ENCODE data around the gene DNAJA2. TPM values are rescaled to one million over a fixed set of nuclear protein-coding genes. Genes with fewer than 3 reads are reported as not detected.

The DNAJA2 gene
- total RNA-seq, 4 donors from 2014 or later = 55.6 to 86.0 (median 62.1) TPM

DNA sequence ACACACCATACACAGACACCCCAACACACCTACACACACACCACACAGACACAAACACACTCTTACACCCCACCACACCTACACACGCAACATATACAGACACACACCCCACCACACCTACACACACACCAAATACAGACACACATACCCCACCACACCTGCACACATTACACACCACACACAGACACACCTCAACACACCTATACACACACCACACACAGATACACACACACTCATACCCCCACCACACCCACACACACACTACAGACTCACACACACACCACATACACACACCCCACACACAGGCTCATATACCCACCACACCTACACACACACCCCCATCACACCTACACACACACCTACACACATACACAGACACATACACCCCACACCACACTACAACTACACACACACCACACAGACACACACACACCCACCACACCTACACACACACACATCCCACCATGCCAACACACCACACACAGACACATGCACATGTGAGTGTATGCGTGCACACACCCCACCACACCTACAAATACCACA, 57.9 kb downstream of the DNAJA2 start:
- intact Hi-C loops (cut with DNase I) = no loop called here
- Histone ChIP-seq H3K27ac (no peak overlapping the region), H3K27me3 (no peaks in the 10 kb centered on the region), H3K4me1 (peaks cover 0 to 12% of the 10 kb centered on the region in 2 donors), H3K36me3 (no peaks in the 10 kb centered on the region), H3K4me3 (replicated peaks in 1 of 3) (no peak overlapping the region), H3K9me3 (no peaks in the 10 kb centered on the region)
- no peak for DNase-seq
- TF ChIP-seq, protein P1, sequence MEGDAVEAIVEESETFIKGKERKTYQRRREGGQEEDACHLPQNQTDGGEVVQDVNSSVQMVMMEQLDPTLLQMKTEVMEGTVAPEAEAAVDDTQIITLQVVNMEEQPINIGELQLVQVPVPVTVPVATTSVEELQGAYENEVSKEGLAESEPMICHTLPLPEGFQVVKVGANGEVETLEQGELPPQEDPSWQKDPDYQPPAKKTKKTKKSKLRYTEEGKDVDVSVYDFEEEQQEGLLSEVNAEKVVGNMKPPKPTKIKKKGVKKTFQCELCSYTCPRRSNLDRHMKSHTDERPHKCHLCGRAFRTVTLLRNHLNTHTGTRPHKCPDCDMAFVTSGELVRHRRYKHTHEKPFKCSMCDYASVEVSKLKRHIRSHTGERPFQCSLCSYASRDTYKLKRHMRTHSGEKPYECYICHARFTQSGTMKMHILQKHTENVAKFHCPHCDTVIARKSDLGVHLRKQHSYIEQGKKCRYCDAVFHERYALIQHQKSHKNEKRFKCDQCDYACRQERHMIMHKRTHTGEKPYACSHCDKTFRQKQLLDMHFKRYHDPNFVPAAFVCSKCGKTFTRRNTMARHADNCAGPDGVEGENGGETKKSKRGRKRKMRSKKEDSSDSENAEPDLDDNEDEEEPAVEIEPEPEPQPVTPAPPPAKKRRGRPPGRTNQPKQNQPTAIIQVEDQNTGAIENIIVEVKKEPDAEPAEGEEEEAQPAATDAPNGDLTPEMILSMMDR (IDR thresholded peaks at IDR 0.05) = no peak
- TF ChIP-seq POLR2A (IDR thresholded peaks at IDR 0.05) = no peak
- 96 to 98% methylated on average over 2 of the region's 2 CpGs for WGBS, 2 donors

DNA sequence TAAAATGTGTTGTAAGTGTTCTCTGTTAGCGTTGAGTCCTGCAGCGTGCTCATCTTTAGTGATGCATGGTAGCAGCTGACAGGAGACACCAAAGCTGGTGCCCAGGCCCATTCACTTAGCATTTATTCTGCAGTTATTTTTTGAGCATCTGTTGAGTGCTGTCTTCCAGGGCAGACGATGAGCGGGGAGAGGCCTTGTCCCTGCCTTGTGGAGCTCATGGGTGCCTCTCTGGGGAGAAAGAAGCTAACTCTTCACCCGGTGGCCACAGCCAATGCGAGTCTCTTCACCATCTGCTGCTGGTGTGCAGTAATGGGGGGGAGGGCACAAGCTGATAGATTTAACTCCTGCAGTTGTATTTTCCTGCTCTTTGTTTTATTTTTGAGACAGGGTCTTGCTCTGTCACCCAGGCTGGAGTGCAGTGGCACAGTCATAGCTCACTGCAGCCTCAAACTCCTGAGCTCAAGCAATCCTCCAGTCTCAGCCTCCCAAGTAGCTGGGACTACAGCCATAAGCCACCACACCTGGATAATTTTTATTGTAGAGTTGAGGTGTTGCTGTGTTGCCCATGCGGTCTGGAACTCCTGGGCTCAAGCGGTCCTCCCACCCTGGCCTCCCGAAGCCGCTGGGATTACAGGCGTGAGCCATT, 58.8 kb downstream of the DNAJA2 start:
- DNase-seq = no peak
- intact Hi-C loops (cut with DNase I) = no loop called here
- no peaks in the 10 kb centered on the region for H3K27me3 ChIP-seq
- no peak for TF ChIP-seq POLR2A (IDR thresholded peaks at IDR 0.05)
- TF ChIP-seq, protein P1 (IDR thresholded peaks at IDR 0.05) = no peak
- H3K4me3 ChIP-seq (replicated peaks in 1 of 3) = no peak overlapping the region
- H3K9me3 ChIP-seq = no peaks in the 10 kb centered on the region
- no peaks in the 10 kb centered on the region for H3K36me3 ChIP-seq
- H3K4me1 ChIP-seq = peaks cover 0 to 9% of the 10 kb centered on the region in 2 donors
- H3K27ac ChIP-seq = no peak overlapping the region
- WGBS, 2 donors = 95 to 98% methylated on average over 11 of the region's 11 CpGs

DNA sequence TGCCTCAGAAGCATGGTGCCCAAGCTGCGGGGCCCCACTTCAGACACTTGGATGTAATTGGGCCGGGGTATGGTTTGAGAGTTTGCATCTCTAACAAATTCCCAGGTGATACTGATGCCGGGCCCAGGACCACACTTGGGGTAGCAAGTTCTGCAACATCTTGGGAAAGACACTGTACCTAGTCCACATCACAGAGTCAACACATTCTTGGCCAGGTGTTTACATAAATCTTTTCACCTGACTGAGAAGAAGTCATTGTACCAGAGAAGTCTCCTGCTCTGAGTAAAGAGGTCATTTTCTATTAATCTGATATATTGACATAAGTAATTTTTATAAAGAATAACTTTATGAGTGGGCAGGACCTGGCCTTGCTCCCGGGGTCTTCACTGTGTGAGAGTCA, 61.8 kb downstream of the DNAJA2 start:
- Histone ChIP-seq H3K27ac (no peak overlapping the region), H3K36me3 (no peaks in the 10 kb centered on the region)

DNA sequence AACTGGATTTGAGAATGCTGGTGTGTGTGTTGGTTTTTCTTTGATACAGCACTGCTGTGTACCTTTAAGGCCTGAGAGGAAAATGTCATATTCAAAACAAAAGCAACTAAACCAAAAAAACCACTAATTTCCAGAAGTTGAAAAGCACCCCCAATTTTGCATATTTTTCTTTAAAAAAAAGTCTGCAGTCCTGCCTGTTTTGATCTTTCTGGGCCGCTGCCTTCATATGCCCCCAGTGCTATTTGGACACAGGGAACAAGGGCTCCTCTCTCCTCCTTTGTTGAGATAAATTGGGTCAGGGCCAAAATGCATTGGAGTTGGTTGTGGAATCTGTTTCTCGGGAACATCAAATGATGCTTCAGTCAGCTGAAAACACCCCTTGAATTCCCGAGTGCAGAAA, 62.4 kb downstream of the DNAJA2 start:
- no peak overlapping the region for H3K4me3 ChIP-seq (replicated peaks in 1 of 3)
- TF ChIP-seq POLR2A (IDR thresholded peaks at IDR 0.05) = no peak
- TF ChIP-seq, protein P1 (IDR thresholded peaks at IDR 0.05) = no peak

More for the DNA sequence above, 61.8 kb downstream of the DNAJA2 start:
- intact Hi-C loops (cut with DNase I) = no loop called here
- H3K4me1 ChIP-seq = peaks cover 0 to 9% of the 10 kb centered on the region in 2 donors
- no peak for TF ChIP-seq POLR2A (IDR thresholded peaks at IDR 0.05)
- TF ChIP-seq, protein P1 (IDR thresholded peaks at IDR 0.05) = no peak
- no peak overlapping the region for H3K4me3 ChIP-seq (replicated peaks in 1 of 3)
- peak in 1 of 2 donors; percentile 9 for DNase-seq
- H3K27me3 ChIP-seq = no peaks in the 10 kb centered on the region
- no peaks in the 10 kb centered on the region for H3K9me3 ChIP-seq
- 54 to 68% methylated on average over 4 of the region's 4 CpGs for WGBS, 2 donors

More for the DNA sequence above, 62.4 kb downstream of the DNAJA2 start:
- peaks cover 0 to 9% of the 10 kb centered on the region in 2 donors for H3K4me1 ChIP-seq
- H3K27ac ChIP-seq = no peak overlapping the region
- WGBS, 2 donors = 44 to 50% methylated on average over 3 of the region's 3 CpGs
- no peaks in the 10 kb centered on the region for H3K9me3 ChIP-seq
- H3K27me3 ChIP-seq = no peaks in the 10 kb centered on the region
- DNase-seq = no peak
- H3K36me3 ChIP-seq = no peaks in the 10 kb centered on the region
- intact Hi-C loops (cut with DNase I) = no loop called here

Measured in thyroid gland (tissue), 4 donors.